HG02981 (cell line): ENCODE data around the gene RIN1.
A peak's percentile ranks its signal among the peaks of the same experiment; 100 is the strongest.

Experiments
- ATAC-seq: cut with Tn5 transposase; IDR thresholded peaks from one replicate; pipeline ENCODE4 v1.9.1; 2021; ENCODE audit warnings: mild to moderate bottlenecking, moderate library complexity; ENCODE audit not compliant: unreplicated experiment

Gene RIN1

DNA sequence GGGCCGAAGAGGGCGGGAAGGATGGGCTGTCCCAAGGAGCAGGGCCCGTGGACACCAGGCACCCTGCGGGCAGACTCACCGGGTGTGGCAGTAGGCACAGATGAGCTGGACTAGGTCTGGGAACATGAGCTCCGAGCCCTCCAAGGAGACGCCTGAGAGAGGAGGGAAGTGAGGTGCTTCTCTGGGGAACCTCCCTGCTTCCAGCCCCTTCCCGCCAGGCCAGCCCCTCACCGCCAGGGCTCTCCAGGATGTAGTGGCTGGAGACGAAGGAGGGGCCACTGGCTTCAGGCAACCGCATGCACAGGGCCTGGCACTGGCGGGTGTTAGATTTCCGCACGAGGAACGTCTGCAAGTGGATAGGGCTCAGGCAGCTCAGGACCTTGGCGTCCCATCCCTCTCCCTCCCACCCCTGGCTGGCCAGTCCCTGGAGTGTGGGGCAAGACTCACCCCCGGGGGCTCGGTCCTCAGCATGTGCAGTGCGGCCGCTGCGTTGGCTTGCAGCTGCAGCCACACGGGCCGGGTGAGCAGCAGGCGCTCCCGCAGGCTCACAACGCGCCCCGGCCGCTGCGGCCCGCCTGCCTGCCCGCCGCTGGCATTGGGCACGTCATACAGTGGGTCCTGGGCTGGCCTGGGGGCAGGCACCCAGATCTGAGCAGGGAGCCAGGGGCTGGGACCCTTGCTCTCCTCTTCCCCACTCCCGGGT, 552 bp downstream of the RIN1 start:
- ATAC-seq: no peak

DNA sequence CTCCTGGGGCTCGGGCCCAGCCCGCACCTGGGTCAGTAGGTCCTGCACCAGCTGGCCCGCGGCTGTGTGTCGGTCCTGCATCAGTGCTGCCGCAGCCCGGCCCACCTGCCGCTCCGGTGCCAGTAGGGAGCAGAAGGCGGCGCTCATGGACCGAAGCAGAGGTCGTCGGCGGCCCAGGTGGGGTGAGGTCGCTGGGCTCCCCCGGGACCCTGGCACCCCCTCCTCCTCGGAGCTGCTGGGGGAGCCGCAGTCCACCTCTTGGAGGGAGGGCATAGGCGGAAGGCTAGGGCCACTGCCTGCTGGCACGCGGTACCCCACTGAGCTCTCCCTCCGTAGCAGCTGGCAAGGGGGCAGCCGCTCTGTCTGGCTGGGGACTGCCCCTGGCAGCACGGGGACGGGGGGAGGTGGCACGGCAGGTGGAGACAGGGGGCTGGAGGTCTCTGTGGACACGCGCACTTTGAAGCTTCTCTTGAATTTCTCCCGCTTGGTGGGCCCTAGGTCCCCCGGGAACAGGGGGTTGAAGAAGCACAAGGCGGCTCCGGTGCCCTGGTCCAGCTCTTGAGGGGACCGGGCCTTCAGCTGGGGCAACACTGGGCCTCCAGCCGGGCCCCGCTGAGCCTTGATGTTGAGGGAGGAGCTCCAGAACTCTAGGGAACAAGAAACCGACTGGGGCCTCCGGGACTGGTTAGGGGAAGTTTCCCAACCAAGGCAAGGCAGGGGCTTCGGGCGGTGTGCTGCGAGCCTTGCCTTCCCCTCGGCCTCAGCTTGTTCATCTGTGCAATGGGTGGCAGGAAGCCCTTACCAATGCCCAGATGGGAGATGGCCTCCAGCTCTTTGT, 1.4 kb downstream of the RIN1 start:
- no peak for ATAC-seq

DNA sequence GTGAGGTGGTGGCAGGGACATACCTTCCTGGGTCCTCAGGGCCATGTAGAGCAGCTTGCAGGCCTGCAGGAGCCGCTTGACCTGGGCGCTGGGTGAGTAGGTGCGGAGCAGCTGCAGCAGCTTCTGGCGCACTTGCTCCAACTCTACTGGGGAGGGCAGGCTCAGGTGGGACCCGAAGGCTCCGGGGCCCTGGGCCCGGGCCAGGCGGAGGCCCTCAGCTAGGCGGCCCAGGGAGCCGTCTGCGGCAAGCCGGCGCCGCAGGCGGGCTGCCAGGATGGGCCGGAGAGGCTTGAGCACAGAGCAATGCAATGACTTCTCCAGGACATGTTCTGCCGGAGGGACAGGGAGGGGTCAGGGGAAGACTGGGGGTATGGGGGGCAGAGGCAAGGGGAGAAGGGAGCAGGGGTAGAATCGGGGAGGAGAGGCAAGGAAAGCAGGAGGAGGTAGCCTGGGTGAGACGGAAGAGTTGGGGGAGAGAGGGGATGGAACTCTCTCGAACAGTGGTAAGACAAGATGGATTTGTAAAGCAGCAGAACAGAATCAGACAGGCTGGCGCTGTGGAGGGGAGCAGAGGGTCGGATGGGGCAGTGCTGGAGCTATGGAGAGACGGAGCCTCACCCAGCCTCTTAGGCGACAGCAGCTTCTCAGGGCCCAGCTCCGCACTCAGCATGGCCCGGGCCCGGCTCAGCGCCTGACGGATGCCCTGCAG, 2.2 kb downstream of the RIN1 start:
- no peak for ATAC-seq

DNA sequence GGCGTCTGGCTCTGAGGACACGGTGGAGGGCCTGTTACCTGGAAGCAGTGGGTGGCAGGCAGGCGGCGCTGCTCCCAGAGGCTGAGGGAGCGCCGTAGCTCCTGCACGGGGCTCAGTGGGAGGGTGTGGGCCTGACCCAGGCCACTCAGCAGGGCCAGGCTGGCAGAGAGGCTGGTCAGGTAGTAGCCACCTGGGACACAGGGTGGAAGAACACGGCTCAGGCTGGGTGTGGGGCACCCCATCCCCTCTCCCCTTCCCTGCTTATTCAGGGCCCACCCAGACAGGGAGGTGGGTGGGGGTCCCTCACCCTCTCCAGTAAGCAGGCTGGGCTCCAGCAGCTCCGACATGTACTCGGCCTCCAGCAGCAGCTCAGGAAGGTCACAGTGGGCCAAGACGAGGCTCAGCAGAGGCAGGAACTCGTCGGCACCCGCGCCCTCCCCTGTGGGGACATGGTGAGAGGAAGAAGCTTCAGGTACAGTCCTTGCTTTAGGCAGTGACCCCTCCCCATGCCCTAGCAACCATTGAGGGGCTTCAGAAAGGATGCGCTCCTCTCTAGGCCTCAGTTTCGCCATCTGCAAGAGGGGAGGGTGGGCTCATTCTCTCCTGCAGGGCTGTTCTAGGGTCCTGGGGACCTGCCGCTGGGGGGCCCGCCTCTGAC, 2.9 kb downstream of the RIN1 start:
- ATAC-seq: no peak

DNA sequence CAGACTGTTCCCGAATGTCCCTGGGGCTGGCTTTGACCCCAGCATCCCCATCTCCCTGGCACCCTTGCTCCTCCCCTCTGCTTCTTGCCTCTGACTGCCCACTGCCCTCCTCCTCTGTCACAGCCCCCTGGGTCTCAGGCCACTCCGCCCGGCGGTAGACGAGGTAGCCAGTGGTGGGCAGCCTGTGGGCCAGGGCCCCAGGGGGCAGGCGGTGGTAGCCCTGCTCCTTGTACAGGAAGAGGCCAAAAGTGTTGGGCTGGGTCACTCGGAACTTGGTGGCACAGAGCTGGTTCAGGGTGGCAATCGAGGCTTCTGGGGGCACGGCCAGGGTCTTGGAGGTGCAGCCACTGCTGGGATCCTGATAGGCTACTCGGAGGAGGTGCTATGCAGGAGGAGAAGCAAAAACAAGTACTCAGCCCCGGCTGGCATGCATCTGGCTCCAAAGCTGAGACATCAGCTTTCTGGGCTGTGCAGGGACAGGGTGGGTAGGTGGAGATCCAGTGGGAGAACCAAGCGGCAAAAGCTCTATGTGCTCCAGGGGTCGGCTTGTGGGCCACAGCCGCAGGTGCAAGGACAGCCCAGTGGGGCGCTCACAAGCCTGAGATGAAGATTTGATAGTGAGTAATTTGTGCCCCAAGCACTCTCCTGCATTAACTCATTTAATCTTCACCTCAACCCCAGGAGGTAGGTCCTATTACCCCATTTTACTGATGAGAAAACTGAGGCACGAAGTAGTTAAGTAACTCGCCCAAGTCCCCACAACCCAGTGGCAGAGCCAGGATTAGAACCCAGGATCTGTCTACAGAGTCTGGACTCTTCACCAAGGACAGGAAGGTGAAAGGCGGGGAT, 3.6 kb downstream of the RIN1 start:
- ATAC-seq: no peak

DNA sequence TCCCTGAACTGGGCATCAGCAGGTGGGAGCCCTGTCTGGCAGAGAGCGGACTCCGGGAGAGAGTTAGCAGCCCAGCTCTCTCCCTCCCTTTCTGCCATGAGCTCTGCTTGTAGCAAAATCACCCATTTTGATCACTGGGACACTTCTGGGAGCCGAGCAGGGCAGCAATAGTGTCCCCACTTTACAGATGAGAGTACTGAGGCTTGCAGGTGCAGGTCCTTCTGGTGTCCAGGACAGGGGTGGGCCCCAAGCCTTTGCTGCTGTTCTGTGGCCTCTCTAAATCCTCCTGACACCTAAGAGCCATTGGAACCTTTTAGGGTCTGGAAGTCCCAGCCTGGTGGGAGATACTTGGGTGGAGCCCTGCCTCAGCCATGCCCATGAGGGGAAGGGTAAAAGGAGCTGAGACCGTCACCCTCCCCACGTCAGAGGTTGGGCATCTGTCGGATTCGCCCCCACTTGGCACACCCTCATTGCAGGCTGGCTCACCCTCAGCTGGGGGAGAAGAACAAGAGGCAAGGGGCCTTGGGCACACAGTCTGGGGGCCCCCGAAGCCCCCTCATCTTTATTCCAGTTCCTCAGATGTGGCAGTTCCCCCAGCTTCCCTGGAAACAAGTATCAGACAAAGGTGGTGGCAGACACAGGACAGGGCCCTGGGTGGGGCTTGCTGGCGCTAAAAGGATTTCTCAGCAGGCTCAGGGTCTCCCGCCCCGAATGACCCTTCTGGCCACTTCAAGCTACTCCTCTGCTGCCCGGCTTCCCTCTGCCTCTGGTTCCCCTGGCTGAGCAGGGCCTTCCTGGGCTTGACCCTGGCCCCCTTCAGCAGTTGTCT, 4.5 kb downstream of the RIN1 start:
- no peak for ATAC-seq

DNA sequence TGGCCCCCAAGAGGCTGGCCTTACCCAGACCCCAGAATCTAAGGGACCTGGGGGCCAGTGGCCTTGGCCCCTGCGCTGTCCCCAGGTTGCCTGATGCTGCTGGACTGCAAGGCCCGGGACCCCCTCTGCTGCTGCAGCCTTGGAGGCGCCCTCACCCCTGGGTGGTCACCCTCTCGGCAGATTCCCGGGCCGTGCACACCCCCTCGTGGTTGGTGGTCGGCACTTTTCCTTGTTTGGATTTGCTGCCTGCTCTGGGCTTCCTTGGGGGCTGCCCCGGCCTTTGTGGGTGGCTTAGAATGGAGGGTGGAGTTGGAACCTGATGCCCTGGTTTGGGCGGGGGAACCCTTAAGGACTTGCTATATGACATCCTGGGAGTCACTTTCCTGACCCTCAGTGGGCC, 5.3 kb downstream of the RIN1 start:
- ATAC-seq: no peak

DNA sequence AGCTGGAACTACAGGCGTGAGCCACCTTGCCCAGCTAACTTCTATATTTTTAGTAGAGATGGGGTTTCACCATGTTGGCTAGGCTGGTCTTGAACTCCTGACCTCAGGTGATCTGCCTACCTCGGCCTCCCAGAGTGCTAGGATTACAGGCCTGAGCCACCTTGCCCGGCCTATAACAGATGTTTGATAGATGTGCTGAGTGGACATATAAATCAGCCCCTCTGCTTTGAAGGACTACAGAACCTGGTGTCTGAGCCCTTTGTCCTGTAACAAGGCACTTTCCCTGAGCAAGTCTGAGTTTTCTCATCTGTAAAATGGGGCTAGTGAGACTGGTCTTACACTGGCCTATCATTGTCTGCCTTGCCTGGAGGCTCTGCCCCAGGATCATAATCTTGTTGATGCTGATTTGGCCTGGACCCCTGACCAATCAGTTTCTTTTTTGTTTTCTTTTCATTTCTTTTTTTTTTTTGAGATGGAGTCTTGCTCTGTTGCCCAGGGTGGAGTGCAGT, 7.0 kb downstream of the RIN1 start:
- ATAC-seq: no peak

DNA sequence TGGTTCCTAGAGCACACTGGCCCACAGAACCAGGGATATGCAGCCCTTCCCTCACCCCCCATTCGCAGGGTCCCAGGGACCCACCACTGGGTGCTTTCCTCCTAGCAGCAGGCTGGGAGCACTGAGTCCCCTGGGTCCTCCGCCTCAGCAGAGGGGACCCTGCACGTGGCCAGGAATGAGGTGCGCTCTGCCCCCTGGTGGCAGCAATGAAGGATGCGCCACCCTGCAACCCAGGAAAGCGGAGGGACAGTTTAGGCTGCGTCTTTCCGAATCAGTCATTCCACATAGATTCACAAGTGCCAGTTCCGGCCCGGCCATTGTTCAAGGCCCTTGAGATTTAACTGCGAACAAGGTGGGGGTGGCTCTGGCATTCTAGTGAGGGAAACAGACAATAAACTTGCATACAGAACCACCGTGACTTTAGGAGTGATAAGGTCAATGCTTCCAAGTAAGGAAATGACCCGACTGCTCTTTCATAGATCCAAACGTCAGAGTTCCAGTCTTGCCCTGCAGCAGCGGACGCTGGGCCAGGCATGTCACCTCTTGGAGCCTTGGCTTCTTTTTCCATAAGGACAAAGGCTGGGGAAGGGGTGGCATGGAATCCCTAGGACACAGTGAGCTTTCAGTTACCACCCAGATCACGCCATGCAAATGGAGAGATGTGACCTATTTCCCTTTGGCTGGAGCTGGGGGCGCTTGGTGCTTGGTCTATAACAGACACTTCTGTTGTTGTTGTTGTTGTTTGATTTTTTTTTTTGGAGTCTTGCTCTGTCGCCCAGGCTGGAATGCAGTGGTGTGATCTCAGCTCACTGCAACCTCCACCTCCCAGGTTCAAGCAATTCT, 7.7 kb downstream of the RIN1 start:
- peak; percentile 63 for ATAC-seq

DNA sequence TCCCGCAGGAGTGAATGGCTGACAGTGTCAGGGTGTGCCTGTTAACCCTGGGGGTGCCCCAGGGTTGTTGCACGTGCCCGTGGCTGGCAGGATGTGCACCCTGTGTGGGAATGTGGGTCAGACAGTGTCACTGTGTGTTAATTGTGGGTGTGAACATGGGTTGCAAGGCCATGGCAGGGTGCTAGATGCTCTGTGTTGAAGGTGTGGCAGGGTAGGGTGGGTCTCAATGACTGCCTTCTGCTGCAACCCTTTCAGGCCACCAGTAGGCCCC, 8.3 kb downstream of the RIN1 start:
- ATAC-seq: no peak

DNA sequence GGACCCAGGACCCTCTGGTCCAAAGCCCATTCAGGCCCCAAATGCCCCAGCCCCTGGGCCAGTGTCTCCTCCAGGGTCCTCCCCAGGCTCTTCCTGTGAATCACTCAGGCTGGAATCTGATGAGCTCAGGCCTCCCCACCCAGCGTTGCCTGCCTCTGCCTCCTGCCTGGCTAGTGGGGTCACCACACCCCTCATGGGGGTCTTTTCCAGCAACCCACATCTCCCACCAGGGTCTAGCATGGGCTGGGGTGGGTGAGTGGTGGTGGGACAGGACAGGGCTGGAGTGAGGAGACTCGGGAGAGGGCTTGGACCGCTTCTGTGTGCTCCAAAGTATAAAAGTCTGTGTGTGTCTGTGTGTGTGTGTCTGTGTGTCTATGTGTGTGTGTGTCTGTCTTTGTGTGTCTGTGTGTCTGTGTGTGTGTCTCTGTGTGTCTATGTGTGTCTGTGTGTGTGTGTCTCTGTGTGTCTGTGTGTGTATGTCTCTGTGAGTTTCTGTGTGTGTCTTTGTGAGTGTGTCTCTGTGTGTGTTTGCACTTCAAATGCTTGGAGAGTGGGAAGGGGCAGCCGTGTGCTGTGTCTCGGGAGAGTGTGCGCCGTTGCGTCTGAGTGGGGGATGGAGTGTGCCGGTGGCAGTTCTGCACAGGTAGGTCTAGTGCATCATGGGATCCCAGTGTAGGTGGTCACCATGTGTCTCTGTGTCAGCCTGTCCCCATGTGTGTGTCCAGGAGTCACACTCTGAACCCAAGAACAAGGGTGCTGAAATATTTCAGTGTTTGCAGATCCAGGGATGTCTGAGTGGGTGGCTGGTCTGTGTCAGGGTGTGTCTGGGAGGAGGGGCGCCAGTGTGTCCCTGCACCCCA, 8.8 kb downstream of the RIN1 start:
- ATAC-seq: no peak

DNA sequence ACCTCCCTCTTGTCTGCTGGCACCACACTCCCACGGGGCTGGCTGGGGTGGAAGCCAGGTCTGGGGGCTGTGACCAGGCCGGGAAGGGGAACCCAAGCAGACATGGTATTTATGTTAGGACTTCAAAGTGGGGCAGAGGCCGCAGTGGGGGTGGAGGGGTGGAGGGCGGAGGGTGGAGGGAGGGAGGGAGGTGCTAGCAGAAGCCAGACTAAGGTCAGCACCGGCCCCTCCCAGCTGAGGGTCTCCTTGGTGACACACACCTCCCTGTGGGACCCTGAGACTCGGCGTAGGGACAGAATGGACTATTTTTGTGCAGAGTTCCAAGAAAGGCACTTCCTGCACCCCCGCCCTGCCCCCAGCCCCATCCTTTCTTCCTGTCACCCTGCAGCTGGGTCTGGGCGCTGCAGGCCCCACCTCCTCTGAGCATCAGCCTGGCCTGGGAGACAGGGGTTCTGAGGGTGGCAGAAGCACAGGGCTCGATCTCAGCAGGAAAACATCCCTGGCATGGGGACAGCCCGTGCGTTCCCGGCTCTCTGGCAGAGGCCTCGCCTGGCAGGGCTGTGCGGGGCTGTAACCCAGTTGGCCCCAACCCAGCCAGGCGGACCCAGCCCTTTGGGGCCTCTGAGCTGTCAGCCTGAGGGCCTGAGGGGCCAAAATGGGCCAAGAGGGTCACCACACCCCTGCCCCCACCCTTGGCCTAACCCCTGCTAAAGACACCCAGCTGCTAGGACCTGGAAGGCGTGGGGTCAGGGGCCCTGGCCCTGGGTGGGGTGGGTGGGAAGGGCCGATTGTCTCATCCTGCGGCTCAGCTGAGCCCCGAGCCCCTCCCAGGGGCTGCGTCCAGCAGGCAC, 9.7 kb downstream of the RIN1 start:
- no peak for ATAC-seq

DNA sequence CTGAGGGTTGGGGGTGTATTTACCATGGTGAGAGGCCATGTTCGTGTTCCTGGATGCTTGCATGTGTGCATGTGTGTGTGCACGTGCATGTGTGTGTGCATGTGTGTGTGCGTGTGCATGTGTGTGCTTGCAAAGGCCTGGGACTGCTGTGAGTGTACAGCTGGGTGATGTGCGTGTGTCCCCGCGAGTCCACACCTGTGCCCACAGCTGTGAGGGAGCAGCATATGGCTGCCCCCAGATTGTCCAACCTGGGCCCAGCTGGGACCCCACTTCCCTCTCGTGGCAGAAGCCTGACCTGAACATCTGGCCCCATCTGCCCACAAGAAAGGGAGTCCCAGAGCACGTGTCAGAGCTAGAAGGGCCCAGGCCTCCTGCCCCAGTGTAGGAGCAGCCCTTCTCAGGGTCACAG, 11.0 kb downstream of the RIN1 start:
- ATAC-seq: no peak

DNA sequence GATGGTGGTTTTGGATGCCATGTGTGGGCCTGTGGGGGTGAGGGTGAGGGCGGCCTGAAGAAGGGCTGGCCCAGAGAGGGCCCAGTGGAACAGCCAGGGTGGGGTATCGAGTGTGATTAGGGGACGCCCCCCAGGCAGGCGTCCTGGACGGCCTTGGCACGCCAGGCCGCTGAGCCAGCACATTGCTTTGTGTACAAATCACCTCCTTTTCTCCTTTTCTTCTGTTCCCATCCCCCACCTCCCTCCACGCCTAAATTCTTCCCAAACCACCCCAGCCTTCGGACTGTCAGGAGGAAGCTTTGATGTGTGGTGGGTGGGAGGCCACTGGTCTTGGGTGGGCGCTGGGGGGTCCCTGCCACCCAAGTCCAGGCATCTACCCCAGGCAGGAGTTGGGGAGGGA, 11.6 kb downstream of the RIN1 start:
- ATAC-seq: no peak

DNA sequence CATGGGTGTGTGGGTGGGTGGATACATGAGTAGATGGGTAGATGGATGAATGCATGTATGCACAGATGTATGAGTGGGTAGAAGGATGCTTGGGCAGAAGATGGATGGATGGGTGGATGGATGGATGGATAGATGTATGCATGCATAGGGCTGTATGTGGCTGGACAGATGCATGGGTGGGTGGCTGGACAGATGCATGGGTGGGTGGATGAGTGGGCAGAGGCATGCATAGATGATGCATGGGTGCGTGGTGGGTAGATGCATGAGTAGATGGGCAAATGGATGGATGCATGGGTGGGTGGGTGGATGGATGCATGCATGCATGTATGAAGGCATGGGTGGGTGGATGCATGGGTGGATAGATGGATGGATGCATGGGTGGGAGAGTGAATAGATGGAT, 12.6 kb downstream of the RIN1 start:
- no peak for ATAC-seq

DNA sequence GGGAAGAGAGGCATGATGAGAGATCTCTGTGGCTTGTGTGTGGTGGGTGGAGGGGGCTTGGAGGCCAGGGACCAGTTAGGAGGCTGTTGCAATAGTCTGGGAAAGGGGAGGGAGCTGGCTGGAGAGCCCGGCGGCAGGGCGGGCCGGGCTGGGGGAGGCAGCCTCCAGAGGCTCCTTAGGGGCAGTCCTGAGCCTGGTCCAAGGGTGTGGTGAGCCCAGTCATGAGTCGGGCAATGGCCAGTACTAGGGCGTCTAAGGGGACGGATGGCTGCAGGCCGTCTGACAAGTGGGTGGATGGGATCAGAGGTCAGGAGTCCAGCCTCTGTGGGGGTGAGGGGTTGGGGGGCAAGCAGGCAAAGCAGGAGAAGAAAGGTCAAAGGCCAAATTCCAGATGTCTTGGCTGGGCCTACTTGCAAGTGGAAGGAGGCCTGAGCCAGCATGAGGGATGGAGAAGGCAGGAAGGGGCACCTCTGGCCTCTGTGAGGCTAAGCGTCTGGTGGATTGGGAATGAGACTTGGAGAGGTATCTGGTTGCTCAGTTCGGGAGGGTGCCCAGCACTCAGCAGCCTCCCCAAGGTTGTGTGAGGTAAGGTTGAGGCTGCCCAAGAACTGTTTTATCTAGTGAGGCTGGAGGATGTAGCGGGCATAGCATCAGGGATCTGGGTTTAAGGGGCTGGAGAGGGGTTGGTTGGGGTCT, 13.4 kb downstream of the RIN1 start:
- no peak for ATAC-seq
